ENCODE data around the gene RAPGEF4. TPM values are rescaled to one million over a fixed set of nuclear protein-coding genes. Genes with fewer than 3 reads are reported as not detected.
A peak's percentile ranks its signal among the peaks of the same experiment; 100 is the strongest.

Gene RAPGEF4
- total RNA-seq, 1 donor from 2014 or later: 1.7 TPM

DNA sequence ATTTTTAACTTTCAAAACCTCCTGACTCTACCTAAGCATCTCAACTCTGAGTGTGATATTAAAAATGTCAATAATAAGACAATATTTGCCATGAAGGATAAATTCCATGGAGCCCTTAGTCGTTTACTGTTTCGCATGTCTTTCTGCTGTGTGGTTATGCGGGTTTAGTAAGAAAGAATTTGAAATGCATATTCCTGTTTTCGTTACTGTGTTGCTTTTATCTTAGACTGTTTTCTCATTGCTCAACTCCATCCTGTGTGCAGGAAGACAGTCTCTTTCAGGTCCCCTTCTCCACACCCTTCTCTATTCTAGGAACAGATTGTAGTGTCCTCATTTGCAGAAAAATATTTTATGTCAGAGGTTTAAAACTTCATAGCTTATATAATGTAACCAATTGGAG lies 257.5 kb downstream of the RAPGEF4 start:
- Mint-ChIP-seq H3K36me3 (ENCODE audit: low read depth) (no peaks in the 10 kb centered on the region), H3K27ac (ENCODE audit: unreplicated experiment) (peak overlapping the region; percentile 63), H3K4me1 (peaks cover 78% of the 10 kb centered on the region), H3K4me3 (peak overlapping the region; percentile 2), H3K27me3 (ENCODE audit: low read depth) (no peaks in the 10 kb centered on the region), H3K9me3 (peaks cover 3% of the 10 kb centered on the region)
- no peak for DNase-seq (ENCODE audit: low read depth, low spot score)
- TF ChIP-seq, protein P1, sequence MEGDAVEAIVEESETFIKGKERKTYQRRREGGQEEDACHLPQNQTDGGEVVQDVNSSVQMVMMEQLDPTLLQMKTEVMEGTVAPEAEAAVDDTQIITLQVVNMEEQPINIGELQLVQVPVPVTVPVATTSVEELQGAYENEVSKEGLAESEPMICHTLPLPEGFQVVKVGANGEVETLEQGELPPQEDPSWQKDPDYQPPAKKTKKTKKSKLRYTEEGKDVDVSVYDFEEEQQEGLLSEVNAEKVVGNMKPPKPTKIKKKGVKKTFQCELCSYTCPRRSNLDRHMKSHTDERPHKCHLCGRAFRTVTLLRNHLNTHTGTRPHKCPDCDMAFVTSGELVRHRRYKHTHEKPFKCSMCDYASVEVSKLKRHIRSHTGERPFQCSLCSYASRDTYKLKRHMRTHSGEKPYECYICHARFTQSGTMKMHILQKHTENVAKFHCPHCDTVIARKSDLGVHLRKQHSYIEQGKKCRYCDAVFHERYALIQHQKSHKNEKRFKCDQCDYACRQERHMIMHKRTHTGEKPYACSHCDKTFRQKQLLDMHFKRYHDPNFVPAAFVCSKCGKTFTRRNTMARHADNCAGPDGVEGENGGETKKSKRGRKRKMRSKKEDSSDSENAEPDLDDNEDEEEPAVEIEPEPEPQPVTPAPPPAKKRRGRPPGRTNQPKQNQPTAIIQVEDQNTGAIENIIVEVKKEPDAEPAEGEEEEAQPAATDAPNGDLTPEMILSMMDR (conservative IDR thresholded peaks at IDR 0.05): no peak

DNA sequence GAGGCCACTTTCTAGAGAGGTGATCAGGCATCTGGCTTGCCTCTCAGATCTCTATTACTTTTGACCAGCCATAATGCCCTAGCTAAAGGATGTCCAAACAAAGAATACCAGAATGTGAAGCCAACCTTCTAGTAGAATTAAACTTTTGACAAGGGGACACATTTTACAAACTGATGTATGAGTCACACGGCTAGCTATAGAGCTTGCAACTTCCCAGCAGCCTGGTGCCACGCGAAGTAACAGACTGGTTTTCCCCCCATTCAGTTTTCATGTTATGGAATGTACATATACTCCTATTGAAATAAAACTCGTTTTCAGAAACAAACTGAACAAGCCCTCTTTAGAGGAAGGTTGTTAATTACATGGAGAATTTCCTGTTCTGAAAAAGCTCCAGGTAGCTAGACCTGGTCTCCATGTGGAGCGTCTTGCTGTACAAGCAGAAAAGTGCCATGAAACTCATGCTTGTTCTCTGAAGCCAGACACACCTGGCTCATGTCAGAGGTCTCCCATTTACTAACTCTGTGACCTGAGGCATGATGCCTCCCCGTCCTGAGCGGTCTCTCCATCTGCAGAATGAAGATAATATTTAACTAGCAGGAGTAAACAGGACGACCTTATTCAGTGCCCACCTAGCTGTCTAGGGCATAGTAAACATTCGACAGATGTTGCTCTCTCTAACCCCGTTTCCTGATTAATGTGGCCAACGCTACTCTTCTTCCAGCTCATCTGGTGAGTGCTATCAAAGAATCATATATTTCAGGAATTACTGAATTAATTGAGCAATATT lies 258.5 kb downstream of the RAPGEF4 start:
- H3K27ac Mint-ChIP-seq (ENCODE audit: unreplicated experiment): peak overlapping the region; percentile 24
- H3K36me3 Mint-ChIP-seq (ENCODE audit: low read depth): no peaks in the 10 kb centered on the region
- TF ChIP-seq, protein P1 (conservative IDR thresholded peaks at IDR 0.05): no peak
- H3K4me1 Mint-ChIP-seq: peaks cover 68% of the 10 kb centered on the region
- no peaks in the 10 kb centered on the region for H3K27me3 Mint-ChIP-seq (ENCODE audit: low read depth)
- H3K4me3 Mint-ChIP-seq: no peak overlapping the region
- H3K9me3 Mint-ChIP-seq: peaks cover 4% of the 10 kb centered on the region
- DNase-seq (ENCODE audit: low read depth, low spot score): no peak

DNA sequence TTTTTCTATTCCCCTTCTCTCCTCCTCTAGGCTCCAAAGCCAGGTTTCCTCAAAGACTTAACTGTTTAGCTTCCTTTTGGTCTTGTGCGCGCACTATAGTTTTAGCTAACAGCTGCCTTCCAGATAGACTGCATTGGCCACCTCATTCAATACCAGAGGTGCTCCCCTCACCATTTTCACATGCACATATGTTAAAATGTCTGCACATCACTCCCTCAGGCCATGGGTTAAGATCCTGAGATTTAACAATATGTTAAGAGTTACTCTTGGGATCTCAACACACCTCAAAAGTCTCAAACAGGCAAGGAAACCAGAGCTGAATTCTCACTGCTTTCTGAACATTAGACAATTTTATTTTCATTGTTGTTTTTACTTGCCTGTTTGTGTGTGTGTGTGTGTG lies 259.2 kb downstream of the RAPGEF4 start:
- H3K4me1 Mint-ChIP-seq: peaks cover 61% of the 10 kb centered on the region
- H3K36me3 Mint-ChIP-seq (ENCODE audit: low read depth): no peaks in the 10 kb centered on the region
- DNase-seq (ENCODE audit: low read depth, low spot score): no peak
- no peak overlapping the region for H3K4me3 Mint-ChIP-seq
- TF ChIP-seq, protein P1 (conservative IDR thresholded peaks at IDR 0.05): no peak
- H3K9me3 Mint-ChIP-seq: peaks cover 4% of the 10 kb centered on the region
- H3K27me3 Mint-ChIP-seq (ENCODE audit: low read depth): no peaks in the 10 kb centered on the region
- no peak overlapping the region for H3K27ac Mint-ChIP-seq (ENCODE audit: unreplicated experiment)

DNA sequence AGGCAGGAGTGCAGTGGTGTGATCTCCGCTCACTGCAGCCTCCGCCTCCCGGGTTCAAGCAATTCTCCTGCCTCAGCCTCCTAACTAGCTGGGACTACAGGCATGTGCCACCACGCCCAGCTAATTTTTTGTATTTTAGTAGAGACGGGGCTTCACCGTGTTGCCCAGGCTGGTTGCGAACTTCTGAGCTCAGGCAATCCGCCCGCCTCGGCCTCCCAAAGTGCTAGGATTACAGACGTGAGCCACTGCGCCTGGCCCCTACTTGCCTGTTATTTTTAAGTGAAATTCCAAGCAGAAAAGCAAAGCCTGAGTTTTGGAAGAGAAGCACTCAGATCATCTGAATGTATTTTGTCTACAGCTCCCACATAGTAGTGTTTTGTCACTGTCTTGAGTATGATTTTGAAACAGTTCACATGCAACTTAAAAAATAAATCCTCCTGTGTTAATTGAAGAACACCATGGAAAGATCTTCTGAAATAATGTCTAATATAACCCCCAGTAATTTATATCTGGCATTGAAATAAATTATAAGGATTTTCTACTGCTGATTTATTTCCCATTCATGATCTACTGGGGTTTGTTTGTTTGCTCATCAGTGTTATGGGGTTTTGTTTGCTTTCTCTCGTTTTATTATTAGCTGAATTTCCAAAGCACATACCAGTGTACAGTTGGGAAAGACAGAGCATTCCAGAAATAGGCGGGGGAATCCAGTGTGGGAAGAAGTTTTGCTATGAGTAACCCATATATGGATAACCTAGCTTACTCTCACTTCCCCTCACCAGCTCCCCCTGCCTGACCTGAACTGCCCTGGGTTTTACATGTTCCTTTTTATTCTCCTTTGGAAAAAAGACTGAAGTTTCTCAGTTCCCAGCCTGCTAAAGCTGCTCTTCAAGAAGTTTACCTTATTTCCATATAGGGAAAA lies 259.9 kb downstream of the RAPGEF4 start:
- TF ChIP-seq, protein P1 (conservative IDR thresholded peaks at IDR 0.05): no peak
- Mint-ChIP-seq H3K9me3 (peaks cover 4% of the 10 kb centered on the region), H3K36me3 (ENCODE audit: low read depth) (no peaks in the 10 kb centered on the region)

DNA sequence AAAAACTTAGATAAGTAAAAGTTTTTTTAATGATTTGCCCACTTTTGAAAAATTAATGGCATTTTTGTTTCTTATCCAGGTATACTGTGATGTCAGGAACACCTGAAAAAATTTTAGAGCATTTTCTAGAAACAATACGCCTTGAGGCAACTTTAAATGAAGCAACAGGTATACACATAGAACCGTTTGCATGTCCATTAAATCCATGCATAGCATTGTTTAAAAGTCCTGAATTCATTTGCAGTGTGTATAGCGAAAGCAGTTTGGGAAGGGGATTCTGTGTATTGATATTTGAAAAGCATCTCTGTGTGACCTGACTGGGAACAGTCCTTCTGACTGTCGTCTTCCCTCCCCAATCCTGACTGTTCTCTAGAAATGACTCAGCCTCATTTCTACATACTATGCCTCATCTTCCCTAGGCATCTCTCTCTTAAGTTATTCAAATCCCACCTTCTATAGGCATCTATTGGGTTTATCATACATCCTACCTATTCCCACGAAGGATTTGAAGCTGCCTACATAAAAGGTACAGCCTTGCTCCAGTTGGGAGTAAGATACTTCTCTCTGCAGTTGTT lies 260.8 kb downstream of the RAPGEF4 start:
- Mint-ChIP-seq H3K9me3 (peaks cover 4% of the 10 kb centered on the region), H3K4me1 (peaks cover 54% of the 10 kb centered on the region), H3K4me3 (no peak overlapping the region), H3K27me3 (ENCODE audit: low read depth) (no peaks in the 10 kb centered on the region), H3K36me3 (ENCODE audit: low read depth) (no peaks in the 10 kb centered on the region), H3K27ac (ENCODE audit: unreplicated experiment) (no peak overlapping the region)
- TF ChIP-seq, protein P1 (conservative IDR thresholded peaks at IDR 0.05): no peak
- DNase-seq (ENCODE audit: low read depth, low spot score): no peak

More for the DNA sequence above, 259.9 kb downstream of the RAPGEF4 start:
- no peaks in the 10 kb centered on the region for H3K27me3 Mint-ChIP-seq (ENCODE audit: low read depth)
- no peak for DNase-seq (ENCODE audit: low read depth, low spot score)
- H3K4me1 Mint-ChIP-seq: peaks cover 60% of the 10 kb centered on the region
- H3K27ac Mint-ChIP-seq (ENCODE audit: unreplicated experiment): no peak overlapping the region
- H3K4me3 Mint-ChIP-seq: no peak overlapping the region
